ENCODE results near the gene VSTM4. TPM values are rescaled to one million over a fixed set of nuclear protein-coding genes. Genes with fewer than 3 reads are reported as not detected.

Gene VSTM4
- total RNA-seq, 1 donor from 2014 or later, result 0.22 TPM

- Mint-ChIP-seq H3K4me3 (ENCODE audit: low read depth) (no peak overlapping the region), H3K27me3 (peaks cover 16% of the 10 kb centered on the region), H3K36me3 (ENCODE audit: insufficient read depth) (no peaks in the 10 kb centered on the region), H3K4me1 (ENCODE audit: low read depth) (no peaks in the 10 kb centered on the region), H3K27ac (no peak overlapping the region), H3K9me3 (ENCODE audit: low read depth) (no peaks in the 10 kb centered on the region)
- no peak for TF ChIP-seq CTCF (IDR thresholded peaks at IDR 0.05; ENCODE audit: unreplicated experiment)
- DNase-seq (ENCODE audit: low spot score, unreplicated experiment), result no peak
Observed at GRCh38 chr10:48982584-48982983, 132.7 kb downstream of the VSTM4 start.

GRCh38 chr10:48981310-48981907 lies 133.9 kb downstream of the VSTM4 start:
- H3K27ac Mint-ChIP-seq, result no peak overlapping the region
- H3K9me3 Mint-ChIP-seq (ENCODE audit: low read depth), result no peaks in the 10 kb centered on the region
- peak; percentile 69 for DNase-seq (ENCODE audit: low spot score, unreplicated experiment)
- peak; percentile 89 for TF ChIP-seq CTCF (IDR thresholded peaks at IDR 0.05; ENCODE audit: unreplicated experiment)
- H3K4me1 Mint-ChIP-seq (ENCODE audit: low read depth), result no peaks in the 10 kb centered on the region
- H3K27me3 Mint-ChIP-seq, result peaks cover 16% of the 10 kb centered on the region
- no peaks in the 10 kb centered on the region for H3K36me3 Mint-ChIP-seq (ENCODE audit: insufficient read depth)
- no peak overlapping the region for H3K4me3 Mint-ChIP-seq (ENCODE audit: low read depth)

- TF ChIP-seq CTCF (IDR thresholded peaks at IDR 0.05; ENCODE audit: unreplicated experiment), result no peak
- H3K4me1 Mint-ChIP-seq (ENCODE audit: low read depth), result no peaks in the 10 kb centered on the region
- DNase-seq (ENCODE audit: low spot score, unreplicated experiment), result no peak
- no peak overlapping the region for H3K27ac Mint-ChIP-seq
- no peak overlapping the region for H3K4me3 Mint-ChIP-seq (ENCODE audit: low read depth)
- no peaks in the 10 kb centered on the region for H3K9me3 Mint-ChIP-seq (ENCODE audit: low read depth)
- H3K36me3 Mint-ChIP-seq (ENCODE audit: insufficient read depth), result no peaks in the 10 kb centered on the region
- H3K27me3 Mint-ChIP-seq, result peaks cover 21% of the 10 kb centered on the region
Observed at GRCh38 chr10:48978318-48978717, 137.0 kb downstream of the VSTM4 start.

- no peak for DNase-seq (ENCODE audit: low spot score, unreplicated experiment)
- Mint-ChIP-seq H3K4me3 (ENCODE audit: low read depth) (no peak overlapping the region), H3K9me3 (ENCODE audit: low read depth) (no peaks in the 10 kb centered on the region), H3K27me3 (peaks cover 28% of the 10 kb centered on the region), H3K27ac (no peak overlapping the region), H3K4me1 (ENCODE audit: low read depth) (no peaks in the 10 kb centered on the region), H3K36me3 (ENCODE audit: insufficient read depth) (no peaks in the 10 kb centered on the region)
- peak; percentile 47 for TF ChIP-seq CTCF (IDR thresholded peaks at IDR 0.05; ENCODE audit: unreplicated experiment)
Observed at GRCh38 chr10:48976196-48976595, 139.1 kb downstream of the VSTM4 start.

- Mint-ChIP-seq H3K27ac (no peak overlapping the region), H3K9me3 (ENCODE audit: low read depth) (no peaks in the 10 kb centered on the region), H3K27me3 (peaks cover 24% of the 10 kb centered on the region), H3K4me1 (ENCODE audit: low read depth) (no peaks in the 10 kb centered on the region), H3K4me3 (ENCODE audit: low read depth) (no peak overlapping the region), H3K36me3 (ENCODE audit: insufficient read depth) (no peaks in the 10 kb centered on the region)
- DNase-seq (ENCODE audit: low spot score, unreplicated experiment), result no peak
- TF ChIP-seq CTCF (IDR thresholded peaks at IDR 0.05; ENCODE audit: unreplicated experiment), result no peak
Observed at GRCh38 chr10:48974510-48975156, 140.7 kb downstream of the VSTM4 start.

Data from progenitor cell of endocrine pancreas (in vitro differentiated cells).